T-cell (primary cell): ENCODE measurements around the gene CBFB. TPM values are rescaled to one million over a fixed set of nuclear protein-coding genes. Genes with fewer than 3 reads are reported as not detected.

Source experiments
- ATAC-seq, 4 experiments: fragments of 200-7000 bp in 3 of 4; fragments of 150-1000 bp in 1 of 4; cut with Tn5 transposase; replicated peaks in 1 of 4; 1 replicate in 3 of 4; 2 replicates in 1 of 4; pipeline ENCODE4 v1.10.0; 2021; ENCODE audit warnings: moderate library complexity in 3 of 4, mild to moderate bottlenecking in 2 of 4, moderate number of reproducible peaks in 1 of 4
- CTCF ChIA-PET, 2 donors: fragments of 300-600 bp; sonication (Branson Sonifier 250); formaldehyde crosslinking; loops; one replicate each; lab custom pipeline; 2022; ENCODE audit warnings: antibody characterized with exemption in 2 of 2; lab: Charles Lee
- POLR2A ChIA-PET, 2 donors: fragments of 300-600 bp; sonication (Branson Sonifier 250); formaldehyde crosslinking; loops; one replicate each; lab custom pipeline; 2022; ENCODE audit warnings: antibody characterized with exemption in 2 of 2; lab: Charles Lee
- DNase-seq, 35 experiments: peaks; one replicate each; pipeline versions ENCODE4 v3.0.0 to v3.0.0-alpha.2; 2013 to 2023
- H3K27ac ChIP-seq: one replicate; pipeline ENCODE4 v1.5.1; 2013; ENCODE audit warnings: low read length
- H3K27me3 ChIP-seq, 2 experiments: replicated peaks in 1 of 2; 1 replicate in 1 of 2; 2 replicates in 1 of 2; pipeline versions ENCODE4 v1.6.1 to v1.7.0; 2013; ENCODE audit warnings: low read length in 1 of 2, mixed read lengths in 1 of 2; ENCODE audit not compliant: control insufficient read depth in 2 of 2, insufficient read depth in 2 of 2; ENCODE audit errors: extremely low read depth in 1 of 2
- H3K36me3 ChIP-seq, 2 donors: 1 replicate in 1 of 2; 2 replicates in 1 of 2; pipeline versions ENCODE4 v1.6.1 to v1.7.0; 2013; ENCODE audit warnings: low read length in 1 of 2; ENCODE audit not compliant: control insufficient read depth in 2 of 2, insufficient read depth in 1 of 2; ENCODE audit errors: extremely low read depth in 1 of 2
- H3K4me1 ChIP-seq, 2 experiments: 1 replicate in 1 of 2; 2 replicates in 1 of 2; pipeline versions ENCODE4 v1.6.1 to v1.7.0; 2013; ENCODE audit warnings: low read length in 2 of 2, mixed read lengths in 1 of 2; ENCODE audit not compliant: insufficient read depth in 2 of 2, control insufficient read depth in 1 of 2; ENCODE audit errors: extremely low read depth in 1 of 2
- H3K4me3 ChIP-seq, 2 donors: 1 replicate in 1 of 2; 2 replicates in 1 of 2; pipeline versions ENCODE4 v1.5.1 to v1.7.0; 2013; ENCODE audit warnings: mild to moderate bottlenecking in 2 of 2, low read length in 1 of 2, moderate library complexity in 1 of 2; ENCODE audit not compliant: control insufficient read depth in 1 of 2; ENCODE audit errors: extremely low read depth in 1 of 2
- H3K9me3 ChIP-seq: 2 replicates; pipeline ENCODE4 v1.7.0; 2013
- H3K27ac Mint-ChIP-seq, 2 donors: one replicate each; pipeline ENCODE4 v1.8.0; 2020 to 2021; ENCODE audit warnings: mild to moderate bottlenecking in 2 of 2, mixed read lengths in 2 of 2
- H3K27me3 Mint-ChIP-seq, 2 donors: one replicate each; pipeline ENCODE4 v1.8.0; 2021 to 2022; ENCODE audit warnings: mixed read lengths in 2 of 2
- H3K36me3 Mint-ChIP-seq: one replicate; pipeline ENCODE4 v1.8.0; 2021; ENCODE audit warnings: mixed read lengths
- H3K4me1 Mint-ChIP-seq, 3 donors: one replicate each; pipeline ENCODE4 v1.8.0; 2020 to 2022; ENCODE audit warnings: mixed read lengths in 3 of 3, mild to moderate bottlenecking in 1 of 3
- H3K4me3 Mint-ChIP-seq, 3 donors: one replicate each; pipeline ENCODE4 v1.8.0; 2020 to 2022; ENCODE audit warnings: mild to moderate bottlenecking in 3 of 3, mixed read lengths in 3 of 3, moderate library complexity in 3 of 3
- H3K9me3 Mint-ChIP-seq, 3 donors: one replicate each; pipeline ENCODE4 v1.8.0; 2020 to 2022; ENCODE audit warnings: mixed read lengths in 3 of 3
- WGBS: methylation state at CpG from one replicate; pipeline ENCODE4 v1.1.5; 2013; ENCODE audit warnings: missing lambda C conversion rate; ENCODE audit not compliant: insufficient coverage; 5-methylcytosine and 5-hydroxymethylcytosine counted together
- total RNA-seq, 35 experiments: library from RNA in 6 of 35; stranded (reverse) in 6 of 35; fragments of 120-200 nt in 1 of 35; gene quantifications; one replicate each; pipeline versions ENCODE4 v1.2.1 to v1.2.4 and lab custom pipeline; 2013 to 2026

Gene CBFB
- total RNA-seq, 5 donors from 2014 or later (not counting 1 experiment from before 2014, with no cell fraction given): 80.0 to 115 (median 96.5) TPM

GRCh38 chr16:67089101-67089500 lies 60.2 kb downstream of the CBFB start:
- DNase-seq: no peak

GRCh38 chr16:67091906-67092566 lies 63.1 kb downstream of the CBFB start:
- peaks cover 0 to 8% of the 10 kb centered on the region in 2 donors for H3K36me3 ChIP-seq
- no peak overlapping the region for H3K27ac ChIP-seq
- WGBS: 100% methylated on average over 3 of the region's 4 CpGs
- no peaks in the 10 kb centered on the region for H3K27me3 ChIP-seq
- no peaks in the 10 kb centered on the region for H3K4me1 ChIP-seq
- H3K9me3 ChIP-seq: no peaks in the 10 kb centered on the region
- Mint-ChIP-seq H3K9me3 (no peaks in the 10 kb centered on the region), H3K27me3 (no peaks in the 10 kb centered on the region), H3K4me3 (no peak overlapping the region), H3K4me1 (peaks cover under 1 to 9% (median 2%) of the 10 kb centered on the region in 3 donors), H3K27ac (peak overlapping the region in 1 of 2 donors; percentile 17), H3K36me3 (peaks cover 9% of the 10 kb centered on the region)
- DNase-seq: no peak
- no peak overlapping the region for H3K4me3 ChIP-seq
- no peak for ATAC-seq
- CTCF ChIA-PET: no interaction called here
- POLR2A ChIA-PET: no interaction called here

More at GRCh38 chr16:67089101-67089500, 60.2 kb downstream of the CBFB start:
- no peaks in the 10 kb centered on the region for H3K9me3 ChIP-seq
- Mint-ChIP-seq H3K36me3 (peaks cover 20% of the 10 kb centered on the region), H3K9me3 (no peaks in the 10 kb centered on the region), H3K4me1 (peaks cover 2 to 17% (median 13%) of the 10 kb centered on the region in 3 donors), H3K27ac (peak overlapping the region in 1 of 2 donors; percentile 25), H3K27me3 (no peaks in the 10 kb centered on the region), H3K4me3 (no peak overlapping the region)
- ChIA-PET CTCF (no interaction called here), POLR2A (no interaction called here)
- no peak overlapping the region for H3K4me3 ChIP-seq
- H3K4me1 ChIP-seq: no peaks in the 10 kb centered on the region
- H3K27ac ChIP-seq: no peak overlapping the region
- H3K27me3 ChIP-seq: no peaks in the 10 kb centered on the region
- peaks cover 0 to 11% of the 10 kb centered on the region in 2 donors for H3K36me3 ChIP-seq
- no peak for ATAC-seq

GRCh38 chr16:67093098-67093726 lies 64.3 kb downstream of the CBFB start:
- Histone ChIP-seq H3K4me1 (no peaks in the 10 kb centered on the region), H3K27ac (no peak overlapping the region), H3K27me3 (no peaks in the 10 kb centered on the region), H3K9me3 (no peaks in the 10 kb centered on the region), H3K36me3 (peaks cover 0 to 4% of the 10 kb centered on the region in 2 donors), H3K4me3 (no peak overlapping the region)
- Mint-ChIP-seq H3K4me3 (no peak overlapping the region), H3K27ac (no peak overlapping the region), H3K36me3 (peaks cover 9% of the 10 kb centered on the region), H3K27me3 (no peaks in the 10 kb centered on the region), H3K4me1 (peaks cover 0 to 9% (median 2%) of the 10 kb centered on the region in 3 donors), H3K9me3 (no peaks in the 10 kb centered on the region)
- ChIA-PET POLR2A (interaction anchor here in 1 of 2 donors (0.6 kb wide), 1 partner anchor 20 kb away, joined by 4 read pairs; no protein-coding TSS in a partner anchor), CTCF (interaction anchor here (0.5 to 1.3 kb wide), 10 partner anchors 11 to 530 kb away, joined by 3 to 5 read pairs (median 4); no protein-coding TSS in a partner anchor)
- WGBS: no CpG with 5 or more reads among the region's 4 CpGs
- DNase-seq (no peak), ATAC-seq (no peak)

- no peaks in the 10 kb centered on the region for H3K9me3 ChIP-seq
- WGBS: no CpG with 5 or more reads among the region's 2 CpGs
- H3K4me1 Mint-ChIP-seq: no peaks in the 10 kb centered on the region
- no peaks in the 10 kb centered on the region for H3K27me3 Mint-ChIP-seq
- ChIA-PET CTCF (interaction anchor here (0.6 to 1.5 kb wide), 4 partner anchors 30 to 141 kb away, joined by 3 to 4 read pairs (median 4); no protein-coding TSS in a partner anchor), POLR2A (interaction anchor here (0.7 to 1.4 kb wide), 2 partner anchors 12 to 67 kb away, joined by 5 to 6 read pairs; no protein-coding TSS in a partner anchor)
- peaks cover 0 to 4% of the 10 kb centered on the region in 2 donors for H3K36me3 ChIP-seq
- no peaks in the 10 kb centered on the region for H3K27me3 ChIP-seq
- DNase-seq (no peak), ATAC-seq (no peak)
- H3K27ac ChIP-seq: no peak overlapping the region
- H3K9me3 Mint-ChIP-seq: no peaks in the 10 kb centered on the region
- no peak overlapping the region for H3K27ac Mint-ChIP-seq
- H3K4me1 ChIP-seq: no peaks in the 10 kb centered on the region
- no peak overlapping the region for H3K4me3 ChIP-seq
- H3K36me3 Mint-ChIP-seq: peaks cover 7% of the 10 kb centered on the region
- no peak overlapping the region for H3K4me3 Mint-ChIP-seq
Observed at GRCh38 chr16:67098599-67098998, 69.7 kb downstream of the CBFB start.

DNA sequence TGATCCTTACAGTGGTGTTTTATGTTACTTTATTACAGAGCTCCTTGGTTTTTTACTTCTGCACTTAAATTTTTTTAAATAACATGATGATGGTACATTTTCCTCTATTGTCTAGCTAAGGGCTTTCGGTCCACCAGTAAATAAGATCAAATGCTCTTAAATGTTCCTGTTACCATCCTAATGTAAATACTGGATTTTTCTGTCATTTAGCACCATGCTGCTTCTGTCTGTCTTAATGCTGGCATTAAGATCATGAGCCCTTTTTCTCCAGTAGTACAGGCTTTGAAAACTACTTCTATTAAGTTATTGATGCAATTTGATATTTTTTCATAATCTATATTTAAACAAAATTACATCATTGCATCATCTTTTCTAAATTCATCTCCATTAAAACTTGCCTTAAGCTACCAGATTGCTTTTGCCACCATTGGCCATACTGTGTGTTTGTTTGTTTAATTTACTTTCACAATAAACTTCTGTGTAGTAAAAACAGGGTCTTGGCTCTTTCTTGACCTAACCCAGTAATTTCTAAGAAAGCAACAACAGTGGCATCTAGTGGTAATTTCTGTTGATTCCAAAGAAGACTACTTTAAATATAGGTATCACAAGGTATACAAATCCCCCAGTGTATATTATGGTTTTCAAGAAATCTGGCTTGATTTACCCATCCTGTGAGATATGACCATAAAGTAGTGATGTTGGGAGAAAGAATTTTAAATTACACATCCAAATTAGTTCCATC lies 71.8 kb downstream of the CBFB start:
- H3K4me1 ChIP-seq: no peaks in the 10 kb centered on the region
- H3K36me3 Mint-ChIP-seq: peaks cover 5% of the 10 kb centered on the region
- H3K9me3 Mint-ChIP-seq: no peaks in the 10 kb centered on the region
- H3K4me3 ChIP-seq: no peak overlapping the region
- no peaks in the 10 kb centered on the region for H3K27me3 Mint-ChIP-seq
- DNase-seq (peak in 1 of 35 experiments; percentile 50), ATAC-seq (peak in 1 of 4 experiments; percentile 38)
- ChIA-PET CTCF (interaction anchor here (0.6 to 3.5 kb wide), 7 partner anchors 14 to 213 kb away, joined by 3 to 12 read pairs (median 5); no protein-coding TSS in a partner anchor), POLR2A (interaction anchor here (0.6 kb wide), 2 partner anchors 57 to 982 kb away, joined by 3 read pairs; no protein-coding TSS in a partner anchor)
- H3K27ac Mint-ChIP-seq: no peak overlapping the region
- H3K4me3 Mint-ChIP-seq: no peak overlapping the region
- peaks cover 0 to 4% of the 10 kb centered on the region in 2 donors for H3K36me3 ChIP-seq
- peaks cover 0 to 2% (median 0%) of the 10 kb centered on the region in 3 donors for H3K4me1 Mint-ChIP-seq
- H3K9me3 ChIP-seq: no peaks in the 10 kb centered on the region
- no peaks in the 10 kb centered on the region for H3K27me3 ChIP-seq
- no peak overlapping the region for H3K27ac ChIP-seq
- whole genome bisulfite sequencing: no CpG with 5 or more reads among the region's 1 CpG
